GM21367 (cell line): ENCODE data around the gene MAMDC2.

Experiments
- ATAC-seq: cut with Tn5 transposase; IDR thresholded peaks from one replicate; pipeline ENCODE4 v1.9.1; 2021; ENCODE audit not compliant: unreplicated experiment

MAMDC2 gene

GRCh38 chr9:70257991-70258691 is 214.5 kb downstream of the MAMDC2 start:
- peak; percentile 45 for ATAC-seq

DNA sequence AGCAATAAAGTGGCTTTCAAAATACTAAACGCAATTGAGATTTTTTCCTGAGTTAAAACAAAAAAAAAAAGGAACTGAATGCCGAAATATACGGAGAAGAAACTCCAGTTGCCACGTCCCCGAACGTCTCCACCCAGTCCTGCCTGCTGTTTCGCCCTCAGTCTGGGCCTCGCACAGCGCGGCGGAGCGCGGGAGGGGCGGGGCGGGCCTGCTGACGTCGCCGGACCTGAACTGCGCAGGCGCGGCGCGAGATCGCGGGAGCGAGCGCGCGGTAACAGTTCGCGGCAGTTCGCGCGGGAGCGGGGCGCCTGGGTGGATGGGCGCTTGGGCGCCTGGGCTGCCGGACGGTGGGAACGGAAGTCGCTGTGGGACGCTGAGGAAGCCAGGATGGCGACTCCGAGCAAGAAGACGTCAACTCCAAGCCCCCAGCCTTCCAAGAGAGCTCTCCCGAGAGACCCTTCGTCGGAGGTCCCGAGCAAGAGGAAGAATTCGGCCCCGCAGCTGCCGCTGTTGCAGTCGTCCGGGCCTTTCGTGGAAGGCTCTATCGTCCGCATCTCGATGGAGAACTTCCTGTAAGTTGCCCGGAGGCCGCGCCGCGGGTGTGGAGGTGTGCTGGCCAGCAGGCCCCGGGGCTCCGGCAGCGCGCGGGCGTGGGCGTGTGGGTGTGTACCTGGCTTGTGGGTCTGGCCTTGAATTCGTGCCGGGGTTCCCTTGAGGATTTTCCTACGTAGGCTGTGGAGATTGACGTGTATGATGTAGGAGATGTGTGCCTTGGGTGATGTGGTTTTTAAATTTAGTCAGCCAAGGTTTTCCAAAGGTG is 215.3 kb downstream of the MAMDC2 start, which contains the start of gene SMC5:
Gene SMC5, plus strand, starts transcription at position 287 of the 820 bp plus-strand sequence. Its CDS starts 101 bp downstream, at position 388.
- peak; percentile 76 for ATAC-seq

GRCh38 chr9:70259512-70259802 is 215.8 kb downstream of the MAMDC2 start:
- ATAC-seq: no peak

GRCh38 chr9:70260007-70260443 is 216.4 kb downstream of the MAMDC2 start:
- ATAC-seq: no peak

- ATAC-seq: peak; percentile 24
Measured at GRCh38 chr9:70260606-70261005, 217.0 kb downstream of the MAMDC2 start.

- no peak for ATAC-seq
Measured at GRCh38 chr9:70261131-70261870, 217.7 kb downstream of the MAMDC2 start.

- no peak for ATAC-seq
Measured at GRCh38 chr9:70262366-70262765, 218.7 kb downstream of the MAMDC2 start.

DNA sequence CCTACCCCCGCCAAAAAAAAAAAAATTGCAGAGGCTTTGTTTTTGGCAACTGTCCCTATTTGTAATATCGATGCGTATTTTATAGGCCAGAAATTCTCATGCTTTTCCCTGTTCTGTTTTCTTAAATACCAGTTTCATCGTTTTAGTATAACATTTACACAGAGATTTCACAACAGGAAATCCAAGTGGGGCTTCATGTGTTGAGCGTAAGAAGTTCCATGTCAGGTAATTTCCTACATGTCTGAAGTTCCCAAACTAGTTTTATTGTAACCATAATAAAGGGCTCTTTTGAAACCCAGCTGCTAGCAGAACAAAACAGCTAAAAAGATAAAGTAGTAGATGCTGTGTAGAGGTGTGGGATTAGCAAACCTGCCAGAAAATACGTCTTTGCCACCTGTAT is 219.3 kb downstream of the MAMDC2 start:
- no peak for ATAC-seq

DNA sequence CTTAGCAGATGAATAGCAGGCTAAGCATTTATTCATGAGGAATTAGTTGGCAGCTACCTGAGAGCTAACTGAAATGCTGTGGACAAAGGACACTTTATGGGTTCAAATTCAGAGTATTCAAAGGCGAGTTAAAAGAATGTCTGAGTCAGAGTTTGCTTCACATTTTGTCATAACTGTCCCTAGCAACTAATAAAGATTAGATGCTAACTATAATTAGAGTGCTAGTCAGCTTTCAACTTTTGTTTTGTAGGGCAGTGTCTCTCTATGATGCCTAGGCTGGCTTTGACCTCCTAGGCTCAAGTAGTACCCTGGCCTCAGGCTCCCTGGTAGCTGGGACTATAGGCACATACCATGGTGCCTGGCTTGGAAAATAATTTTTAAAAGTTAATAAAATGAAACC is 219.8 kb downstream of the MAMDC2 start:
- ATAC-seq: no peak
